SIG-M5 treated with dmso at 0.1 percent for 504 hours (cell line): ENCODE measurements around the gene SH2D4B.

Experiments used
- DNase-seq: peaks from one replicate; lab custom pipeline; 2025; ENCODE audit not compliant: unreplicated experiment; lab: John Stamatoyannopoulos, UW

Gene SH2D4B

DNA sequence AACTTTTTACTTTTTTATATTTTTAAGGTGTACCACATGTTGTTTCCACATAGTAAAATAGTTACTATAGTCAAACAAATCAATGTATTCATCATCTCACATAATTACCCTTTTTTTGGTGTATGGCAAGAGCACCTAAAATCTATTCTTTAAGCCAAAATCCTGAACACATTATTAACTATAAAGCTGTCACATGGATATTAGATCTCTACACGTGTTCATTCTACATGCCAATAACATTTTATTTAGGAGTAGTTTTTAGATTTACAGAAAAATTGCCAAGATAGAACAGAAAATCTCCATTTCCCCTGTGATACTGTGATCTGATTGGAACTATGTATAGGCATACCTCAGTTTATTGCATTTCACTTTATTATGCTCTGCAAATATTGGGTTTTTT lies 137.1 kb downstream of the SH2D4B start:
- DNase-seq, result no peak

GRCh38 chr10:80681142-80681541 lies 143.4 kb downstream of the SH2D4B start:
- no peak for DNase-seq

DNA sequence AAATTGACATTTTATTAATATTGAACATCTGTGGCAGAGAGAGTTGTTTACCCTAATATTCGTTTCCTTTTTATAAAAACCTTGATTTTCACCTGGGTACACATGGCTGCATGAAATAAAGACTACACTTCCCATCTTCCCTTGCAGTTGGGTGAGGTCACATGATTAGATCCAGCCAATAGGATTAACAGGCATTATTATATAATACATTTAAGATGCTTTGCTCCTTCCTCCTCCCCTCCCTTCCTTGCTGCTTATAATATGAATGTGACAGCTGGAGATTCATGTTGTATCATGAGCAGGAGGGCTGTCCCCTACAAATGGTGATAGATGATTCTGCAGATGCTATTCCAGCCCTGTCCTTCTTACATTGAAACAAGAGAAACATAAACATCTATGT lies 146.6 kb downstream of the SH2D4B start:
- DNase-seq, result peak; percentile 32

GRCh38 chr10:80685355-80685754 lies 147.7 kb downstream of the SH2D4B start:
- DNase-seq, result no peak

DNA sequence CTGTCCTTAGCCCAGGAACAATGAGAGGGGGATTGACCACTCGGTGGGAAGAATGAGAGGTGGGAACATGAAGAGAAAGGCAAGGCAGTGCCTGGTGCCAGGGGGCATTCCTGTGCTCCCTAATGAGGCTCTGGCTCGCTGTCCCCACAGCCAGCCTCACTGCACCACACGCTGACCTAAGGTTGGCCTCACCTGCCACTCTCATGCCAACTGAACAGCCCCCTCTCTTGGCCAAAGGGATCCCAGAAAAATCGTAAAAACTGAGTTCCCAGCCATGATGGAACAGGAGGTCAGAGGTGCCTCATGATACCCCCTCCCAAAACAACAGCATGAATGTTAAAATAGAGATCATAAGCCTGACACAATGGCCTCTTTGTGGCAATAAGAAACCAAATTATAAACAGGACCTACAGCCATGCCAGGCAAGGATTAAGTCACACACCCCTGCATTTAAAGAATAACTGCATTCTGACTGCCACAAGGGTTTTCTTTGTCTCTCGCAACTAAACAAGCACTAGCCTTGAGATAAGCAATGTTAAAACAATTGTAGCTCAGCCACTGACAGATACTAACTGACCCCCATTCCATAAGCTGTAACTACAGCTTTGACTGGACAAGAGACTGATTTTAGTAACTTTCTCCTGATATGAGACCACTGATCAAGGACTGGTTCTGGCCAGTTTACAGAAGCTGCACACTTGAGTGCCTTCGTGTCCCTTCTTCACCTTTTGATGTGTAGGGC lies 149.2 kb downstream of the SH2D4B start:
- DNase-seq, result no peak

GRCh38 chr10:80687476-80687789 lies 149.7 kb downstream of the SH2D4B start:
- no peak for DNase-seq

- DNase-seq, result no peak
Measured at GRCh38 chr10:80690434-80690833, 152.7 kb downstream of the SH2D4B start.

DNA sequence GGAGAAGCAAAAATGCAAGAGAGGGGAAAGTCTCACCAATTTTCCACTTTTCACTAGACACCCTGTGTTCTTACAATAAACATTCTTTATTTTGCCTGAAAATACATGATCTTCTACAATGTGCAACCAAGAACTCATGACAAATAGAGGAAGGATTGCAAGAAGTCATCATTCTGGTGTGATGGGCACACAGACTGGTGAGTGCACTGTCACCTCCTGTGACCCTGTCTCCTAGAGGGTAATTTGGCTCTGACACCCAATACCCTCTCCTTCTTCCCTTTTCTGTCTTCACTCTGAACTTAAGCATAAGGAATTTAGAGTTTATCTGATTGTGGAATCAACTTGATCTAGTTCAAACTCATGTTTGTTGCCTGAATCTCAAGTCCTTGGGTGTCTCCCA lies 153.7 kb downstream of the SH2D4B start:
- no peak for DNase-seq

DNA sequence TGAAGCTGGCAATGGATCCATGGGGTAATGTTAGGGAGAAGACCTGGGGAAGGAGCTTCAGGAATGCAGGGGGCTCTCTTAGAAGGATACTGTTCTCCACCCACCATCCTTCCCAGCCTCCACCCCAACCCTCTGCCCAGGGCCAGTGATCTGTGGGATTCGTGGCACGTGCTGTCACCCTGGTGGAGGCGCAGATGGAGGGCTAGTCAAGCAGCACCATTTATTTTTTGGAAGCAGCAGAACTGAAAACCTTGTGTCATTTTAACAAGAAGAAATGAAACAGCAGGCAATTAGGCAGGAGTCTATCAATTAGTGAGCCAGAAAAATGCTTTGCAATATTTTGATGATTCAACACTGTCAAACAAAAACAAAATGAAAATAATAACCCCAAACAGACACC lies 155.9 kb downstream of the SH2D4B start:
- no peak for DNase-seq

DNA sequence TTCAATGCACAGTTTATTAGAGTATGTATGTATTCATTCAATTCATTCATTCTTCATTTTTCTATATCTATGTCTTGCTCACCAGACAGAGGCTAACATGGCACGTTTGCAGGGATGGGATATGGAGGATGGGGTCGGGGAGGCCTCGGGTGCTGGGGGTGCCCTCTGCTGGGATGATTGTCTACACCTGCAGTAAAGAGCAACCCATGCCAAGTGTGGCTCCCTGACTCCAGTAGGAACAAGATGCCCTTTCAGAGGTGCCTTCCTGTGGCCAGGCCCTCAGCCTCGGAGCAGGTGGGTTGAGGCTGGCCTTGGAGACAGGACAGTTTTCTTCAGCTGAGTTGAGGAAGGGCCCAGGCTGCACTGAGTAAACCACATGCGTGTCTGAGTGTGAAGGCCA lies 157.2 kb downstream of the SH2D4B start:
- DNase-seq, result no peak
